Measurements from ENCODE around the gene PTP4A1. TPM values are rescaled to one million over a fixed set of nuclear protein-coding genes. Genes with fewer than 3 reads are reported as not detected.

Gene PTP4A1
- total RNA-seq, 1 experiment from 2014 or later = 123 TPM

DNA sequence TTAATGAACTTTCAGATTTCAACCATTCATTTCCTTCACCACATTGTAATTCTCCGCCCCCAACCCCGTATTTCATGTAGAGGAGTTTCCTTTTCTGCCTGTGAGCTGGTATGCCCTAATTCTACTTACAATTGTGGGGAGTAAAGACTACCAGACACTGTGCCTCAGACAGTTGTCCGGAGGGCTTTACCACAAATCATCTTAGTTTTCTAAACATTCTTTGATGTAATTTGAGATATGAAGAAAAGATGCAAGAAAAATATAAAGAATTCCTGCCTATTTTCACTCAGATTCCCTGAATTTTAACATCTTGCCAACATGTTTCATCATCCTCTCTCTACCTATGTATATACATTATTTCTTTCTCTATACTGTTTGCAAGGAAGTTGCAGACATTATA, 28.3 kb upstream of the PTP4A1 start:
- ChIA-PET RAD21 (ENCODE audit: low non-redundant PET in 1 of 2, low total read pairs in 2 of 2, uncharacterized antibody in 2 of 2, unreplicated experiment in 2 of 2) (no interaction called here), POLR2A (no interaction called here), CTCF (no interaction called here)
- H3K4me2 ChIP-seq (ENCODE audit: low read length) = no peak overlapping the region
- DNase-seq (ENCODE audit: low read depth, low spot score) (no peak), ATAC-seq (no peak)
- no peaks in the 10 kb centered on the region for H3K9me3 ChIP-seq (ENCODE audit: control insufficient read depth in 1 of 2, insufficient read depth in 1 of 2, low read depth in 1 of 2, low read length in 2 of 2)
- no peak for TF ChIP-seq CEBPB (IDR thresholded peaks at IDR 0.05; ENCODE audit: low read depth)
- TF ChIP-seq, protein P1, sequence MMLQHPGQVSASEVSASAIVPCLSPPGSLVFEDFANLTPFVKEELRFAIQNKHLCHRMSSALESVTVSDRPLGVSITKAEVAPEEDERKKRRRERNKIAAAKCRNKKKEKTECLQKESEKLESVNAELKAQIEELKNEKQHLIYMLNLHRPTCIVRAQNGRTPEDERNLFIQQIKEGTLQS (IDR thresholded peaks at IDR 0.05) = no peak
- no peak for TF ChIP-seq TCF7L2 (IDR thresholded peaks at IDR 0.05; ENCODE audit: borderline replicate concordance, extremely low read depth, insufficient read depth, insufficient read length)
- TF ChIP-seq SP1 (IDR thresholded peaks at IDR 0.05; ENCODE audit: low read depth) = no peak
- no peak for TF ChIP-seq ZFX (IDR thresholded peaks at IDR 0.05)
- TF ChIP-seq YY1 (IDR thresholded peaks at IDR 0.05; ENCODE audit: extremely low read depth, insufficient replicate concordance, low read depth, low read length) = no peak
- no peak for TF ChIP-seq CBX3 (IDR thresholded peaks at IDR 0.05; ENCODE audit: low read depth)
- no peak for TF ChIP-seq JUND (IDR thresholded peaks at IDR 0.05)
- TF ChIP-seq SRF (IDR thresholded peaks at IDR 0.05; ENCODE audit: low read depth) = no peak
- no peak for TF ChIP-seq POLR2AphosphoS5 (IDR thresholded peaks at IDR 0.05; ENCODE audit: low read depth, low read length)
- TF ChIP-seq EGR1 (IDR thresholded peaks at IDR 0.05; ENCODE audit: low read depth) = no peak
- no peak for TF ChIP-seq ELF1 (IDR thresholded peaks at IDR 0.05; ENCODE audit: borderline replicate concordance, low read depth)
- no peak for TF ChIP-seq SIN3A (IDR thresholded peaks at IDR 0.05; ENCODE audit: low read depth)
- TF ChIP-seq, protein P2, sequence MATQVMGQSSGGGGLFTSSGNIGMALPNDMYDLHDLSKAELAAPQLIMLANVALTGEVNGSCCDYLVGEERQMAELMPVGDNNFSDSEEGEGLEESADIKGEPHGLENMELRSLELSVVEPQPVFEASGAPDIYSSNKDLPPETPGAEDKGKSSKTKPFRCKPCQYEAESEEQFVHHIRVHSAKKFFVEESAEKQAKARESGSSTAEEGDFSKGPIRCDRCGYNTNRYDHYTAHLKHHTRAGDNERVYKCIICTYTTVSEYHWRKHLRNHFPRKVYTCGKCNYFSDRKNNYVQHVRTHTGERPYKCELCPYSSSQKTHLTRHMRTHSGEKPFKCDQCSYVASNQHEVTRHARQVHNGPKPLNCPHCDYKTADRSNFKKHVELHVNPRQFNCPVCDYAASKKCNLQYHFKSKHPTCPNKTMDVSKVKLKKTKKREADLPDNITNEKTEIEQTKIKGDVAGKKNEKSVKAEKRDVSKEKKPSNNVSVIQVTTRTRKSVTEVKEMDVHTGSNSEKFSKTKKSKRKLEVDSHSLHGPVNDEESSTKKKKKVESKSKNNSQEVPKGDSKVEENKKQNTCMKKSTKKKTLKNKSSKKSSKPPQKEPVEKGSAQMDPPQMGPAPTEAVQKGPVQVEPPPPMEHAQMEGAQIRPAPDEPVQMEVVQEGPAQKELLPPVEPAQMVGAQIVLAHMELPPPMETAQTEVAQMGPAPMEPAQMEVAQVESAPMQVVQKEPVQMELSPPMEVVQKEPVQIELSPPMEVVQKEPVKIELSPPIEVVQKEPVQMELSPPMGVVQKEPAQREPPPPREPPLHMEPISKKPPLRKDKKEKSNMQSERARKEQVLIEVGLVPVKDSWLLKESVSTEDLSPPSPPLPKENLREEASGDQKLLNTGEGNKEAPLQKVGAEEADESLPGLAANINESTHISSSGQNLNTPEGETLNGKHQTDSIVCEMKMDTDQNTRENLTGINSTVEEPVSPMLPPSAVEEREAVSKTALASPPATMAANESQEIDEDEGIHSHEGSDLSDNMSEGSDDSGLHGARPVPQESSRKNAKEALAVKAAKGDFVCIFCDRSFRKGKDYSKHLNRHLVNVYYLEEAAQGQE (IDR thresholded peaks at IDR 0.05; ENCODE audit: low read depth) = no peak
- intact Hi-C loops (cut with micrococcal nuclease) = no loop called here
- H2AFZ ChIP-seq (ENCODE audit: low read depth, low read length, poor library complexity, severe bottlenecking) = no peak overlapping the region
- H3K4me1 ChIP-seq (ENCODE audit: control insufficient read depth in 1 of 2, insufficient read depth in 2 of 2, low read length in 2 of 2) = peaks cover 0 to 5% of the 10 kb centered on the region in 2 experiments; a peak in 1 of 4 replicates
- no peak overlapping the region for H3K27ac ChIP-seq (ENCODE audit: low read depth, low read length)
- no peak overlapping the region for H3K4me3 ChIP-seq (replicated peaks in 1 of 2; ENCODE audit: low read depth in 1 of 2, low read length in 2 of 2)
- no peak overlapping the region for H3K9ac ChIP-seq (ENCODE audit: low read length)
- no TSS peak for BruUV-seq (replicated peaks)
- no peaks in the 10 kb centered on the region for H3K79me2 ChIP-seq (ENCODE audit: insufficient read depth, low read length)
- no peaks in the 10 kb centered on the region for H3K9me2 ChIP-seq (ENCODE audit: insufficient read depth)
- no peaks in the 10 kb centered on the region for H3K27me3 ChIP-seq (ENCODE audit: insufficient read depth, low read length)
- H3K36me3 ChIP-seq (ENCODE audit: control insufficient read depth in 1 of 2, insufficient read depth in 2 of 2, low read length in 2 of 2) = no peaks in the 10 kb centered on the region
- no peaks in the 10 kb centered on the region for H4K20me1 ChIP-seq (ENCODE audit: insufficient read depth)
